ENCODE data around the gene GNG12.

Gene GNG12

GRCh38 chr1:67780637-67781036 lies 52.6 kb downstream of the GNG12 start:
- FAIRE-seq, result no peak

- FAIRE-seq, result no peak
Observed at GRCh38 chr1:67777440-67777839, 55.8 kb downstream of the GNG12 start.

GRCh38 chr1:67777016-67777415 lies 56.3 kb downstream of the GNG12 start:
- FAIRE-seq, result no peak

GRCh38 chr1:67773462-67773861 lies 59.8 kb downstream of the GNG12 start:
- no peak for FAIRE-seq

- FAIRE-seq, result no peak
Observed at GRCh38 chr1:67771749-67772148, 61.5 kb downstream of the GNG12 start.

GRCh38 chr1:67771152-67771551 lies 62.1 kb downstream of the GNG12 start:
- FAIRE-seq, result no peak

- FAIRE-seq, result no peak
Observed at GRCh38 chr1:67769633-67770256, 63.5 kb downstream of the GNG12 start.

- no peak for FAIRE-seq
Observed at GRCh38 chr1:67768480-67768879, 64.8 kb downstream of the GNG12 start.

GRCh38 chr1:67767103-67767782 lies 66.0 kb downstream of the GNG12 start:
- FAIRE-seq, result no peak

GRCh38 chr1:67766141-67766978 lies 66.9 kb downstream of the GNG12 start:
- peak; percentile 68 for FAIRE-seq

GRCh38 chr1:67764633-67765032 lies 68.6 kb downstream of the GNG12 start:
- FAIRE-seq, result no peak

GRCh38 chr1:67761730-67762129 lies 71.5 kb downstream of the GNG12 start:
- no peak for FAIRE-seq

GRCh38 chr1:67761091-67761490 lies 72.2 kb downstream of the GNG12 start:
- no peak for FAIRE-seq

GRCh38 chr1:67760030-67760821 lies 73.0 kb downstream of the GNG12 start:
- FAIRE-seq, result peak; percentile 87

GRCh38 chr1:67759692-67760029 lies 73.6 kb downstream of the GNG12 start:
- FAIRE-seq, result no peak

- no peak for FAIRE-seq
Observed at GRCh38 chr1:67759066-67759465, 74.2 kb downstream of the GNG12 start.

GRCh38 chr1:67755619-67756018 lies 77.6 kb downstream of the GNG12 start:
- FAIRE-seq, result no peak

- no peak for FAIRE-seq
Observed at GRCh38 chr1:67755160-67755559, 78.1 kb downstream of the GNG12 start.

GRCh38 chr1:67754526-67754920 lies 78.7 kb downstream of the GNG12 start:
- FAIRE-seq, result no peak

GRCh38 chr1:67753776-67754525 lies 79.3 kb downstream of the GNG12 start:
- FAIRE-seq, result no peak

GRCh38 chr1:67752306-67752705 lies 81.0 kb downstream of the GNG12 start:
- FAIRE-seq, result no peak

- FAIRE-seq, result no peak
Observed at GRCh38 chr1:67750691-67751054, 82.6 kb downstream of the GNG12 start.
